Measurements from ENCODE around the gene BAHCC1.

Gene BAHCC1

GRCh38 chr17:81482673-81483072 is 87.4 kb downstream of the BAHCC1 start:
- DNase-seq: no peak

- peak; percentile 35 for DNase-seq
Observed at GRCh38 chr17:81483085-81483861, 88.0 kb downstream of the BAHCC1 start.

- no peak for DNase-seq
Observed at GRCh38 chr17:81483862-81484194, 88.6 kb downstream of the BAHCC1 start.

GRCh38 chr17:81484195-81484979 is 89.1 kb downstream of the BAHCC1 start:
- DNase-seq: peak; percentile 76

- DNase-seq: peak; percentile 24
Observed at GRCh38 chr17:81486199-81486810, 91.0 kb downstream of the BAHCC1 start.

GRCh38 chr17:81487089-81487486 is 91.8 kb downstream of the BAHCC1 start:
- no peak for DNase-seq

GRCh38 chr17:81487487-81488275 is 92.4 kb downstream of the BAHCC1 start:
- peak; percentile 72 for DNase-seq

- no peak for DNase-seq
Observed at GRCh38 chr17:81488276-81488860, 93.1 kb downstream of the BAHCC1 start.

- DNase-seq: no peak
Observed at GRCh38 chr17:81489012-81489997, 94.0 kb downstream of the BAHCC1 start.

GRCh38 chr17:81489998-81490992 is 95.0 kb downstream of the BAHCC1 start:
- no peak for DNase-seq

GRCh38 chr17:81491181-81491581 is 95.9 kb downstream of the BAHCC1 start:
- no peak for DNase-seq

- DNase-seq: no peak
Observed at GRCh38 chr17:81491761-81492160, 96.5 kb downstream of the BAHCC1 start.

GRCh38 chr17:81492202-81492601 is 96.9 kb downstream of the BAHCC1 start:
- DNase-seq: no peak

- no peak for DNase-seq
Observed at GRCh38 chr17:81492706-81493105, 97.4 kb downstream of the BAHCC1 start.

GRCh38 chr17:81493198-81494038 is 98.2 kb downstream of the BAHCC1 start:
- DNase-seq: no peak

- no peak for DNase-seq
Observed at GRCh38 chr17:81494626-81495377, 99.5 kb downstream of the BAHCC1 start.

GRCh38 chr17:81498953-81499600 is 103.8 kb downstream of the BAHCC1 start:
- no peak for DNase-seq

- DNase-seq: no peak
Observed at GRCh38 chr17:81499601-81499970, 104.3 kb downstream of the BAHCC1 start.

All from inflammatory macrophage treated with lipopolysaccharide for 4 hours (primary cell).